ENCODE data around the gene ABCA9.
"Not testable (repeated sequence)": the region's sequence is repeated elsewhere in the genome, so short reads cannot be mapped to it uniquely, and the experiment has no call there.

The ABCA9 gene

GRCh38 chr17:69018022-69018615, 42.6 kb downstream of the ABCA9 start:
- DNase-seq, result no peak

GRCh38 chr17:69015631-69016030, 45.1 kb downstream of the ABCA9 start:
- no peak for DNase-seq

GRCh38 chr17:69012895-69013805, 47.6 kb downstream of the ABCA9 start:
- no peak for DNase-seq

- no peak for DNase-seq
These were observed 50.8 kb downstream of the ABCA9 start for GRCh38 chr17:69009930-69010329.

- DNase-seq, result not testable (repeated sequence)
These were observed 56.0 kb downstream of the ABCA9 start for GRCh38 chr17:69004759-69005158.

- DNase-seq, result not testable (repeated sequence)
These were observed 61.0 kb downstream of the ABCA9 start for GRCh38 chr17:68999743-69000142.

- DNase-seq, result no peak
These were observed 67.6 kb downstream of the ABCA9 start for GRCh38 chr17:68993112-68993511.

GRCh38 chr17:68987966-68988365, 72.8 kb downstream of the ABCA9 start:
- DNase-seq, result no peak

GRCh38 chr17:68981288-68981687, 79.4 kb downstream of the ABCA9 start:
- no peak for DNase-seq

GRCh38 chr17:68973098-68973846, 87.5 kb downstream of the ABCA9 start:
- no peak for DNase-seq

- peak; percentile 43 for DNase-seq
These were observed 88.5 kb downstream of the ABCA9 start for GRCh38 chr17:68972119-68972704.

GRCh38 chr17:68969101-68969500, 91.6 kb downstream of the ABCA9 start:
- no peak for DNase-seq

GRCh38 chr17:68963958-68964357, 96.8 kb downstream of the ABCA9 start:
- DNase-seq, result no peak

- no peak for DNase-seq
These were observed 99.4 kb downstream of the ABCA9 start for GRCh38 chr17:68961214-68961882.

- DNase-seq, result not testable (repeated sequence)
These were observed 101.6 kb downstream of the ABCA9 start for GRCh38 chr17:68959117-68959516.

GRCh38 chr17:68957944-68958343, 102.8 kb downstream of the ABCA9 start:
- no peak for DNase-seq

GRCh38 chr17:68955181-68955841, 105.4 kb downstream of the ABCA9 start, which contains the start of gene ABCA8:
Gene ABCA8 (minus strand): TSS chr17:68955392. CDS start chr17:68942034, 13,358 bp downstream.
- DNase-seq, result no peak

GRCh38 chr17:68954146-68954896, 106.4 kb downstream of the ABCA9 start:
- no peak for DNase-seq

GRCh38 chr17:68953340-68953997, 107.3 kb downstream of the ABCA9 start:
- no peak for DNase-seq

GRCh38 chr17:68950725-68951124, 110.0 kb downstream of the ABCA9 start:
- no peak for DNase-seq

GRCh38 chr17:68947868-68948267, 112.9 kb downstream of the ABCA9 start:
- not testable (repeated sequence) for DNase-seq
